Lung (tissue), 12 donors: ENCODE data around the gene METAP2. TPM values are rescaled to one million over a fixed set of nuclear protein-coding genes. Genes with fewer than 3 reads are reported as not detected.

Experiments
- ATAC-seq: fragments of 200-7000 bp; cut with Tn5 transposase; one replicate; pipeline ENCODE4 v1.9.1; 2020; ENCODE audit warnings: moderate number of reproducible peaks; ENCODE audit not compliant: insufficient read depth, low FRiP score
- DNase-seq, 3 donors: peaks; one replicate each; pipeline ENCODE4 v3.0.0-alpha.2; 2013 to 2017
- H3K27ac ChIP-seq, 2 donors: one replicate each; pipeline ENCODE4 v1.5.1; 2013; ENCODE audit warnings: mild to moderate bottlenecking in 2 of 2, moderate library complexity in 2 of 2, control low read depth in 1 of 2, inconsistent platforms in 1 of 2, low read depth in 1 of 2, low read length in 1 of 2
- H3K27me3 ChIP-seq, 3 donors: one replicate each; pipeline ENCODE4 v1.5.1; 2013; ENCODE audit warnings: low read length in 2 of 3; ENCODE audit not compliant: control insufficient read depth in 3 of 3, insufficient read depth in 3 of 3
- H3K36me3 ChIP-seq, 4 donors: one replicate each; pipeline ENCODE4 v1.5.1; 2013; ENCODE audit warnings: low read length in 4 of 4, mild to moderate bottlenecking in 1 of 4, moderate library complexity in 1 of 4; ENCODE audit not compliant: control insufficient read depth in 4 of 4, insufficient read depth in 4 of 4
- H3K4me1 ChIP-seq, 5 donors: one replicate each; pipeline ENCODE4 v1.5.1; 2013; ENCODE audit warnings: low read length in 5 of 5, mild to moderate bottlenecking in 2 of 5, moderate library complexity in 1 of 5; ENCODE audit not compliant: control insufficient read depth in 5 of 5, insufficient read depth in 5 of 5
- H3K4me3 ChIP-seq: one replicate; pipeline ENCODE4 v1.5.1; 2013; ENCODE audit warnings: mild to moderate bottlenecking, control low read depth, moderate library complexity
- H3K9ac ChIP-seq, 2 donors: one replicate each; pipeline ENCODE4 v1.5.1; 2013; ENCODE audit warnings: low read length in 2 of 2, control low read depth in 1 of 2; ENCODE audit not compliant: insufficient read depth in 1 of 2
- H3K9me3 ChIP-seq, 4 donors: one replicate each; pipeline ENCODE4 v1.5.1; 2013; ENCODE audit warnings: low read length in 3 of 4, mild to moderate bottlenecking in 1 of 4, moderate library complexity in 1 of 4; ENCODE audit not compliant: control insufficient read depth in 4 of 4, insufficient read depth in 3 of 4
- WGBS, 2 donors: extraction: QIAGEN DNeasy Blood & Tissue Kit; methylation state at CpG; one replicate each; pipeline ENCODE4 v1.1.7; 2013; 5-methylcytosine and 5-hydroxymethylcytosine counted together
- polyA plus RNA-seq, 2 donors: library from polyadenylated mRNA; stranded (reverse); fragments of 200-250 nt; gene quantifications; one replicate each; pipeline ENCODE4 v1.2.1, GENCODE V29; 2013
- total RNA-seq, 2 donors: library from RNA; depleted of rRNA in 1 of 2; stranded (reverse); fragments of >200 nt in 1 of 2; gene quantifications; one replicate each; pipeline ENCODE4 v1.2.1, GENCODE V29; 2014 to 2021
- TF ChIP-seq, protein P1 (sequence below): IDR thresholded peaks from 2 replicates; pipeline ENCODE4 v1.5.1; 2012; ENCODE audit warnings: mild to moderate bottlenecking; ENCODE audit errors: control extremely low read depth, extremely low read depth
- donor health status: control.
- donor health status: control.
- donor health status: Bipolar disorder and iron deficiency.
- donor health status: healthy.
- donor health status: DM: yes; HTN: yes; CAD: no.

METAP2 gene
- total and polyA plus RNA-seq, 4 donors, result 49.1 to 60.4 (median 51.4) TPM

DNA sequence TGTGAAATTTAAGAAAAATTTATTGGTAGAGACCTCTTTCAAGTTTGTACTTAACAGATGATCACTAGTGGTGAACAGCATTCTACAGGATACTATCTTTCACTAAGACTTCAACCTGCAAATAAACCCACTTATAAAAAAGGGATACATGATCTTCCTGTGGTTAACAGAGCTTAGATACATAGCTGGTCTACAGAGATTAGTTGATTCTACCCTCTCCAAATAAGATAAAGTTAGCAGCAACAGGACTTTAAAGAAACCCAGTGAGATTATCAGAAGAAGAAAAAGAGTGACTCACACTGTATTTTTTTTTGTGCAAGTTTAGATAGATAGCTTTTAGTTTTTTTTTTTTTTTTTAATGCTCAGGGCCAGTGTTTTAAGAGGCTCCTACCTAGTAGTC lies 42.8 kb downstream of the METAP2 start:
- ATAC-seq (no peak), DNase-seq (no peak)
- Histone ChIP-seq H3K9ac (no peak overlapping the region), H3K4me3 (no peak overlapping the region), H3K36me3 (peaks cover 10 to 29% (median 22%) of the 10 kb centered on the region in 4 donors), H3K4me1 (no peaks in the 10 kb centered on the region), H3K27ac (no peak overlapping the region), H3K27me3 (no peaks in the 10 kb centered on the region), H3K9me3 (no peaks in the 10 kb centered on the region)
- TF ChIP-seq, protein P1, sequence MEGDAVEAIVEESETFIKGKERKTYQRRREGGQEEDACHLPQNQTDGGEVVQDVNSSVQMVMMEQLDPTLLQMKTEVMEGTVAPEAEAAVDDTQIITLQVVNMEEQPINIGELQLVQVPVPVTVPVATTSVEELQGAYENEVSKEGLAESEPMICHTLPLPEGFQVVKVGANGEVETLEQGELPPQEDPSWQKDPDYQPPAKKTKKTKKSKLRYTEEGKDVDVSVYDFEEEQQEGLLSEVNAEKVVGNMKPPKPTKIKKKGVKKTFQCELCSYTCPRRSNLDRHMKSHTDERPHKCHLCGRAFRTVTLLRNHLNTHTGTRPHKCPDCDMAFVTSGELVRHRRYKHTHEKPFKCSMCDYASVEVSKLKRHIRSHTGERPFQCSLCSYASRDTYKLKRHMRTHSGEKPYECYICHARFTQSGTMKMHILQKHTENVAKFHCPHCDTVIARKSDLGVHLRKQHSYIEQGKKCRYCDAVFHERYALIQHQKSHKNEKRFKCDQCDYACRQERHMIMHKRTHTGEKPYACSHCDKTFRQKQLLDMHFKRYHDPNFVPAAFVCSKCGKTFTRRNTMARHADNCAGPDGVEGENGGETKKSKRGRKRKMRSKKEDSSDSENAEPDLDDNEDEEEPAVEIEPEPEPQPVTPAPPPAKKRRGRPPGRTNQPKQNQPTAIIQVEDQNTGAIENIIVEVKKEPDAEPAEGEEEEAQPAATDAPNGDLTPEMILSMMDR, result no peak

DNA sequence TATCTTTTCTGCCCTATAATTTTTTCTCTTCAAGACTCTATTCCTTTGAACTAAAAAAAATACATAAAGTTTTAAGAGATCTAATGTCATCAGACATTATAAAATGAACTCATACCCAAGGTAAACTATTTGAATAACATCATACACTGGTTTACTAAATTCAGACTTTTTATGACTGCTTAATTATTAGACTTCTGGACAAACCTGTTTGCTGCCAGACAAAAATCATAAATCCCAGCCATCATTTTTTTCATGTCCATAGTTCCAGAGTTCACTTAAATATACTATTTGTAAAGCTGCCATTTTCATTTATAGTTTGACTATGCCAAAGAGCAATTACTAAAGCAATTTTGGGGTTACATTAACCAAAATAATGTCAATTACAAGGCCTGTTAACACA lies 43.3 kb downstream of the METAP2 start:
- Histone ChIP-seq H3K9ac (no peak overlapping the region), H3K36me3 (peaks cover 5 to 25% (median 17%) of the 10 kb centered on the region in 4 donors), H3K27me3 (no peaks in the 10 kb centered on the region), H3K27ac (no peak overlapping the region), H3K4me3 (no peak overlapping the region), H3K9me3 (no peaks in the 10 kb centered on the region), H3K4me1 (no peaks in the 10 kb centered on the region)
- TF ChIP-seq, protein P1, result no peak
- ATAC-seq (no peak), DNase-seq (no peak)

DNA sequence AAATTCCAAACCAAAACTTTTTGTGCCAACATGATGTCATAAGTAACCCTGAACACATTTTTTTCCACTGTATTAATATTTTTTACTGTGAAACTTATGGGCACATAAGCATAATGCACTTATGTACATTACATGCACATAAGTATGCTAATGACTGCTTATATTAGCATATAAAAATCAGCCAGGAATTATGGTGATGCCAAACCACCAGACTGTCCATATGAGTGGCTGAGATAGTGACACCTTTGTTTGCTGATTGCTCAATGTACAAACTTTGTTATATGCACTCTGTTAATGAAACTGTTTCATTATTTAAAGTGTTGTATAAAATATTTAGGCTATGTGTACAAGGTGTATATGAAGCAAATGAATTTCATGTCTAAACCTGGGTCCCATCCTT lies 45.0 kb downstream of the METAP2 start:
- Histone ChIP-seq H3K9ac (no peak overlapping the region), H3K4me3 (no peak overlapping the region), H3K36me3 (peaks cover 0 to 8% (median 4%) of the 10 kb centered on the region in 4 donors), H3K27ac (no peak overlapping the region), H3K9me3 (no peaks in the 10 kb centered on the region), H3K4me1 (no peaks in the 10 kb centered on the region), H3K27me3 (no peaks in the 10 kb centered on the region)
- ATAC-seq, result no peak
- TF ChIP-seq, protein P1, result no peak
- DNase-seq, result no peak

DNA sequence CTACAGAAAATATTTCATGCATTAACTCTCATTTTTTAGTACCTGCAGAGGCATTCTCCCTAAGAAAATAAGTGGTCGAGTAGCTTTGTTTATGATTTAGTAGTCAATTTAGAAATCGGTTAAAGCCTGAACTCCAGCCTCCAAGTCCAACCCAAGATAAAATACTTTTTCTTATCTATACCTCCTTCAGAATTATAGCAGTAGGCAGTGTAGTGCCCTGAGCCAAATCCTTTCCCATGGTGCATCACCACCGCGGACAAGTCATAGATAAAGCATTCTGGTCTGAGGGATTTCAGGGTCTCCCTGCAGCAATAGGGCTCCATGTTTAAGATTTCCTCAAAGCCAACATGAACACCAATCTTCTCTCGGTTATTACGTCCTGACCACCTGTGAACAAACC lies 46.9 kb downstream of the METAP2 start:
- peaks cover 0 to 1% (median 0%) of the 10 kb centered on the region in 4 donors for H3K36me3 ChIP-seq
- H3K9me3 ChIP-seq, result no peaks in the 10 kb centered on the region
- ATAC-seq, result no peak
- H3K9ac ChIP-seq, result no peak overlapping the region
- WGBS, 2 donors, result 95 to 96% methylated on average over 6 of the region's 6 CpGs
- H3K4me3 ChIP-seq, result no peak overlapping the region
- H3K27me3 ChIP-seq, result no peaks in the 10 kb centered on the region
- DNase-seq, result no peak
- H3K27ac ChIP-seq, result no peak overlapping the region
- H3K4me1 ChIP-seq, result no peaks in the 10 kb centered on the region
- TF ChIP-seq, protein P1, result no peak
